ENCODE results near the gene KIRREL1. TPM values are rescaled to one million over a fixed set of nuclear protein-coding genes. Genes with fewer than 3 reads are reported as not detected.

The KIRREL1 gene
- total RNA-seq, 2 experiments from 2014 or later, result not detected

- no peak for ATAC-seq (ENCODE audit: poor library complexity)
- no peak overlapping the region for H3K27ac Mint-ChIP-seq
These were observed 8.0 kb upstream of the KIRREL1 start for GRCh38 chr1:157985473-157985872.

GRCh38 chr1:157988002-157988401, 5.4 kb upstream of the KIRREL1 start:
- Mint-ChIP-seq H3K36me3 (ENCODE audit: low read depth) (no peaks in the 10 kb centered on the region), H3K27ac (no peak overlapping the region), H3K27me3 (peaks cover 63% of the 10 kb centered on the region), H3K4me1 (ENCODE audit: low read depth) (no peaks in the 10 kb centered on the region), H3K9me3 (no peaks in the 10 kb centered on the region), H3K4me3 (no peak overlapping the region)
- no peak for ATAC-seq (ENCODE audit: poor library complexity)
- no peak for DNase-seq
- CTCF ChIA-PET, result no interaction called here
- TF ChIP-seq CTCF (IDR thresholded peaks at IDR 0.05), result no peak
- no peaks in the 10 kb centered on the region for H3K36me3 ChIP-seq (ENCODE audit: insufficient read depth, low read length)
- POLR2A ChIA-PET, result no interaction called here
- peaks cover 3% of the 10 kb centered on the region for H3K4me1 ChIP-seq (ENCODE audit: insufficient read depth, low read length)
- H3K27me3 ChIP-seq (ENCODE audit: control insufficient read depth in 1 of 2, insufficient read depth in 2 of 2, low read length in 2 of 2), result peaks cover 10 to 25% of the 10 kb centered on the region in 2 experiments
- H3K9me3 ChIP-seq (ENCODE audit: control insufficient read depth in 1 of 2, insufficient read depth in 1 of 2, low read length in 2 of 2), result no peaks in the 10 kb centered on the region
- H3K27ac ChIP-seq (ENCODE audit: low read depth in 1 of 2, low read length in 2 of 2), result no peak overlapping the region
- intact Hi-C loops (cut with DNase I, micrococcal nuclease), result no loop called here
- no peak overlapping the region for H3K4me3 ChIP-seq (ENCODE audit: low read length)

More at GRCh38 chr1:157985473-157985872, 8.0 kb upstream of the KIRREL1 start:
- CTCF ChIA-PET, result no interaction called here
- Mint-ChIP-seq H3K4me1 (ENCODE audit: low read depth) (no peaks in the 10 kb centered on the region), H3K36me3 (ENCODE audit: low read depth) (no peaks in the 10 kb centered on the region), H3K27me3 (peaks cover 43% of the 10 kb centered on the region), H3K4me3 (no peak overlapping the region), H3K9me3 (no peaks in the 10 kb centered on the region)
- no peak for DNase-seq
- Histone ChIP-seq H3K36me3 (ENCODE audit: insufficient read depth, low read length) (no peaks in the 10 kb centered on the region), H3K27me3 (ENCODE audit: control insufficient read depth in 1 of 2, insufficient read depth in 2 of 2, low read length in 2 of 2) (peaks cover 3 to 14% of the 10 kb centered on the region in 2 experiments), H3K27ac (ENCODE audit: low read depth in 1 of 2, low read length in 2 of 2) (no peak overlapping the region), H3K4me3 (ENCODE audit: low read length) (no peak overlapping the region), H3K9me3 (ENCODE audit: control insufficient read depth in 1 of 2, insufficient read depth in 1 of 2, low read length in 2 of 2) (no peaks in the 10 kb centered on the region), H3K4me1 (ENCODE audit: insufficient read depth, low read length) (no peaks in the 10 kb centered on the region)
- POLR2A ChIA-PET, result no interaction called here
- intact Hi-C loops (cut with DNase I, micrococcal nuclease), result no loop called here
- TF ChIP-seq CTCF (IDR thresholded peaks at IDR 0.05), result no peak

GRCh38 chr1:157992031-157992832, 1.2 kb upstream of the KIRREL1 start:
- intact Hi-C loops (cut with DNase I, micrococcal nuclease), result loop anchor here (1.0 to 10.0 kb wide), 6 partner anchors 121 to 1083 kb away; partner anchors contain the start of genes AIM2 (in 1 of the 2) and IFI16 (in 1 of the 2)
- H3K27me3 ChIP-seq (ENCODE audit: control insufficient read depth in 1 of 2, insufficient read depth in 2 of 2, low read length in 2 of 2), result peaks cover 21 to 41% of the 10 kb centered on the region in 2 experiments
- peak; percentile 48 for ATAC-seq (ENCODE audit: poor library complexity)
- Mint-ChIP-seq H3K4me3 (no peak overlapping the region), H3K36me3 (ENCODE audit: low read depth) (no peaks in the 10 kb centered on the region), H3K9me3 (no peaks in the 10 kb centered on the region), H3K4me1 (ENCODE audit: low read depth) (no peaks in the 10 kb centered on the region), H3K27ac (no peak overlapping the region), H3K27me3 (peaks cover 62% of the 10 kb centered on the region)
- no peaks in the 10 kb centered on the region for H3K9me3 ChIP-seq (ENCODE audit: control insufficient read depth in 1 of 2, insufficient read depth in 1 of 2, low read length in 2 of 2)
- CTCF ChIA-PET, result interaction anchor here (0.6 to 1.6 kb wide), 2 partner anchors 39 to 126 kb away, joined by 3 read pairs; no protein-coding TSS in a partner anchor
- no peak overlapping the region for H3K27ac ChIP-seq (ENCODE audit: low read depth in 1 of 2, low read length in 2 of 2)
- TF ChIP-seq CTCF (IDR thresholded peaks at IDR 0.05), result peak; percentile 65
- POLR2A ChIA-PET, result interaction anchor here (1.0 kb wide), 1 partner anchor 133 kb away, joined by 3 read pairs; no protein-coding TSS in a partner anchor
- DNase-seq, result peak in 12 of 14 experiments; percentile 5 to 54 (median 16)
- H3K4me1 ChIP-seq (ENCODE audit: insufficient read depth, low read length), result peaks cover 9% of the 10 kb centered on the region
- no peak overlapping the region for H3K4me3 ChIP-seq (ENCODE audit: low read length)
- no peaks in the 10 kb centered on the region for H3K36me3 ChIP-seq (ENCODE audit: insufficient read depth, low read length)
